GM19238 (cell line): Measurements from ENCODE around the gene KIAA1671.
A peak's percentile ranks its signal among the peaks of the same experiment; 100 is the strongest.

ENCODE experiments used
- DNase-seq: peaks from one replicate; pipeline ENCODE4 v3.0.0; 2011; ENCODE audit warnings: low spot score; ENCODE audit not compliant: insufficient read length

Gene KIAA1671

DNA sequence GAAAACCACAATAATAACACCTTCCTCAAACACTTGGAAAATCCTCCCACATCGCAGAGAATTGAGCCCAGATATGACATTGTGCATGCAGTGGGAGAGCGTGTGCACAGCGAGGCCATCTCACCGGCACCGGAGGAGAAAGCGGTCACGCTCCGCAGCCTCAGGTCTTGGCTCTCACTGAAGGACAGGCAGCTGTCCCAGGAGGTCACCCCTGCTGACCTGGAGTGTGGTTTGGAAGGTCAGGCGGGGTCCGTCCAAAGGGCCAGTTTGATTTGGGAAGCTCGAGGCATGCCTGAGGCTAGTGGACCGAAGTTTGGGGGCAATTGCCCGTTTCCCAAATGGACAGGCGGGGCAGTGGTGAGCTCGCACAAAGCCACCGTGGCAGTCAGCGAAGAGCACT, 86.7 kb downstream of the KIAA1671 start:
- no peak for DNase-seq

GRCh38 chr22:25039754-25040153, 87.2 kb downstream of the KIAA1671 start:
- DNase-seq = no peak

- DNase-seq = no peak
Measured at GRCh38 chr22:25045159-25045558, 92.6 kb downstream of the KIAA1671 start.

- DNase-seq = no peak
Measured at GRCh38 chr22:25048071-25048470, 95.6 kb downstream of the KIAA1671 start.

DNA sequence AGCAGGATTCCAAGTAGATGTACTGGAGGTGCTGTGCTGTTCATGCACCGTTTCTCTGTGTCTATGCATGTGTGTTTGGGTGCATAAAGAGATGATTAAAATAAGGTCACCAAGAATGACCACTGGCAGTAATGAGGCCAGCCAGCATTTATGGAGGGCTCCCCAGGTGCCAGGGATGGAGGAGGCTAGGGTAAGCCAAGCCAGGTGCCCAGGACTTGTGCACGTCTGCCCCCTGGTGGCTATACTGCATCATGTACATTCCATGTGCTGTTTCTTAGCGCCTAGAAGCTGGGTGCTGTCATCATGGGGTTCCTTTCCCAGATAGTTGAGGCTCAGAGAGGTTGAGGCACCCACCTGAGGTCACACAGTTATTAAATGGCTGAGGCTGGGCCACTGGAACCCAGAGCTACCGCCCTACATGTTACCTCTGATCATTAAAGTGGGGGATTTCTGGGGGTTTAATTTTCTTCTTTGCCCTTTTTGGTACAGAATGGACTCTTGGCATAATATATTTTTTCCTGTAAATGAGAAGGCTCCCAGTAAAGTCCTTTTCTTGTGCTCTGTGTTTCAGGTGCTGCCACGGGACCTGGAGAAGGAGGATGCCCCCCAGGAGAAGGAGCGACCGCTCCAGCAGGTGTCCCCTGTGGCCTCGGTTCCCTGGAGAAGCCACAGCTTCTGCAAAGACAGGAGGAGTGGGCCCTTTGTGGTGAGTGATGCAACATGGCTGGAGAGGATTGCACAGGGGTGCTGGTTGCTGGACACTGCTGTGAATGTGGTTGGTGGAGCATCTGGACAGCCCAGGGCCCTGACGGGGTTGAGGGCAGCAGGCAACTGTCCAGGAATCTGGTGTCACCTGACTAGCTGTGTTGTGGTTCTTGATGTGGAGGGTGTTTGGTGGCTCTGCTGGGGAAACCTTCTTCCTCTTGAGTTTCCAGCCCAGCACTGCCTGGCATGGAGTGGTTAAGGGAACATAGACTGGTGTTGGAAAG, 96.4 kb downstream of the KIAA1671 start:
- DNase-seq = peak; percentile 71

DNA sequence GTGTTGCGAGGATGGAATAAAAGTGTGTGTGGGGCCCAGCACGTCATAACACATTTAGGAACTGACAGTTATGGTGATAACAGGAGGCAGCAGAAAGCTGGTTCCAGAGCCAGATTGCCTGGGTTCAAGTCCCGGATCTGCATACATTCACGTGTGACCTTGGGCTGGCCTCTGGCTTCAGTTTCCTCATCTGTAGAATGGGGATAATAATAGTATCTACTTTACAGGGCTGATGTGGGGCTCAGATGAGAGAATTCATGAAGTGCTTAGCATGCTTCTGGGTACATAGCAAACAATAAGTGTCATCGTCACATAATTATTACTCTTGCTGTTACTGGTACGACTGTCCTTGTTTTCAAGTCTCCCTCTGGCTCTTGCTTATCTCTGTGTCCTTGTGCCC, 97.3 kb downstream of the KIAA1671 start:
- no peak for DNase-seq

- no peak for DNase-seq
Measured at GRCh38 chr22:25050566-25050965, 98.0 kb downstream of the KIAA1671 start.

DNA sequence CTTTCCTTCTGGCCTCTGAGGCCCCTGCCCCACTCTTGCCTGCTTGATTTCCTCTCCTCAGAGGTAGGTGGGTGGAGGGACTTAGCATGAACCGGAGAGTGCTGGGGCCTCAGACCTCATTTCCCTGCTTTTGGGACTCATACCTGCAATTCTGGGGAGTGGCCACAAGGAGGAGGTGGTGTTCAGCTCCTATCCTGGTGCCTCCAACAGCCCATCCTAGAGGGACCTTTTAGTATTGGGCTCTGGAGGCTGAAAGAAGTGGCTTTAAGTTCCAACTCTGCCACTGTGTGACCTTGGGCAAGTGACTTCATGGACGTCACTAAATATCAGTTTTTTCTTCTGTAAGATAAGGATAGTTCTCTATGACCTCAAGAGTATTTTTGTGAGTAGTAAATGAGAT, 98.6 kb downstream of the KIAA1671 start:
- DNase-seq = no peak

DNA sequence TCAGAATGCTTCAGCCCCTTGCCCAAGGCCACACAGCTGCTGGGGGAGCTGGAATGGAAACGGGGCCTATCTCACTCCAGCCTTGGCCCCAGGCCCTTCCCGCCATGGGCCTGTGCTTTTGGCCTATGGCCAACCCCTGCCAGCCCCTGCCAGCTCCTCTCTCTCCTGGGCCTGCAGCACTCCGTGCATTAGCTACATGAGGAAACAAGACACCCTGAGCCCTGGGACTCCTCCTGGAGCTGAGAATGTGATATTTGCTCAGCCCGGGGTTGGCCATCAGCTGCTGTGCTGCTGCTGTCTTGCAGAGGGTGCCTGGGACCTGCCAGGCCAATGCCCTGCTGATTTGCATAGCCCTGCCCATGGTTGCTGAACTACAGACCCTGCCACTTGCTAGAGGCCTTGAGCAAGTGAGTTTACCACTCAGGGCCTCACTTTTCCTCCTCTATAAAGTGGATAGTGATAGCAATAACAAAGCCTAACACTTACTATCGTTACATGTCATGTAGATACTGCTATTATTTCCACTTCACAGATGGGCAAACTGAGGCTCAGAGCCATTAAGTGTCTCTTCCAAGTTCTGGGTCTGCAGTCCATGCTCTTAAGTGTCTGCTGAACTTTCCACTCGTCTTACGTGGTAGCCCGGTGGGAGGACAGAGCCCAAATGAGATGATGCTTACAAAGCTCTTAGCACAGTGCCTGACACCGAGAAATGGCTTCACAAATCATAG, 99.6 kb downstream of the KIAA1671 start:
- no peak for DNase-seq

DNA sequence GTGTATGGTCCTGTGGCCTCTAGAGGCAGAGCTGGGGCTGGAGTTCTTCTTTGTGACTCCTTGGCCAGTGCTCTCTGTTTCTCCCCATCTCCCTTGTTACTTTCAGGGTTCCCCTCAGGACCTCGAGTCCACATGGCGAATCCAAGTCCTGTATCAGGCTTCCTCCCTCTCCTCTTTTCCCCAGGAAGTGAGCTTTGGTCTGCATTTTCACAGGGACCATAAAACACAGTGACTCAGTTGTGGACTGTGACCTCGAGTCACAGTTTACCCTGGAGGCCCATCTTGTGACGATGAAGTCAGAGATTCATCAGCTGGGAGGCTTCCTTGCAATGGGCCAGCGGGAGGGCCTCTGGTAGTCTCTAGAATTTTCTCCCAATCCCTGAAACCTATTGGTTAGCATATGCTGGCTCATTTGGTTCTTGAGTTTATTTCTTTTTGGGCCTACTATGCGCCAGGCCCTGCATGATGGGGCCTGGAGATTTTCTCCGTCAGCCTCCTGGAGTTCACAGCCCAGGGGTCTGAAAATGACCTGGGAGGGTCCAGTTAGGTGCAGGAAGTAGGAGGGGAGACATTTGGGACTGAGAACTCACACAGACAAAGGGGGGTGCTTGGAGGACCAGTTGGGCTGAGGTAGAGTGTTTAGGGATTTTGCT, 100.8 kb downstream of the KIAA1671 start:
- no peak for DNase-seq

- no peak for DNase-seq
Measured at GRCh38 chr22:25054943-25055511, 102.5 kb downstream of the KIAA1671 start.

- DNase-seq = no peak
Measured at GRCh38 chr22:25057013-25057881, 104.7 kb downstream of the KIAA1671 start.

DNA sequence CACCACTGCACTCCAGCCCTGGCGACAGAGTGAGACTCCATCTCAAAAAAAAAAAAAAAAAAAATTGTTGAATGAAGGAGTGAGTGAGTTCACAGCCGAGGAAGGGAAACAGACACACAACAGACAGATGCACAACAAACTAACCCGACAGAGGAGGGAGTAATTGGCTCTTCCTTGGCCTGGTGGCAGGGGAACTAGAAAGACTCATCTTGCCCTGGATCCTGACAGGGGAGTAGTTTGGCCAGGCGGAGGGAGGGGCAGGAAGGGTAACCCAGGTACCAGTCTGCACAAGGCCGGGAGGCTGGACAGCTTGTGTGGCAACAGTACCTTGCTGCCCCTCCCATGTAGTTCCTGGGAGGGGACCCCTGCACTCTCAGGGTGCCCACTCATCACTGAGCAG, 106.9 kb downstream of the KIAA1671 start:
- no peak for DNase-seq

GRCh38 chr22:25060522-25061071, 108.1 kb downstream of the KIAA1671 start:
- DNase-seq = no peak

DNA sequence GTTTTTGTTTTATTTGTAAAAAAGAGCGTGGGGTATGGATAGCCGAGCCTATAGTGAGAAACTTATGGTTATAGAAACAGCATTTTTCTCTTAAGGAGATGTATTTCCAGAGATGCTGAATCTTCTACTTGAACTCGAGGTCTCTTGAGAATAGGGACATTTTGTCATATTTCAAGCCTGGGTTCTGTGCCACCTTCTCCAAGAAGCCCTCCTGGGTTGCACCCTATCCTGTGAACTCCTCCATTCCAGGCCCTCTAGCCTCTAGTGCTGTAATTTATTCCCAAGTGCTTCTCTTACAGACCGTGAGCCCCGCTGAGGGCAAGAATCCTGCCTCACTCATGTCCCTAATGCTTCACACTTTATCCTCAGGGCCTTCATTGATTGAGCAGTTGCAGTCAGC, 108.6 kb downstream of the KIAA1671 start:
- DNase-seq = no peak

- DNase-seq = no peak
Measured at GRCh38 chr22:25061605-25062376, 109.3 kb downstream of the KIAA1671 start.

DNA sequence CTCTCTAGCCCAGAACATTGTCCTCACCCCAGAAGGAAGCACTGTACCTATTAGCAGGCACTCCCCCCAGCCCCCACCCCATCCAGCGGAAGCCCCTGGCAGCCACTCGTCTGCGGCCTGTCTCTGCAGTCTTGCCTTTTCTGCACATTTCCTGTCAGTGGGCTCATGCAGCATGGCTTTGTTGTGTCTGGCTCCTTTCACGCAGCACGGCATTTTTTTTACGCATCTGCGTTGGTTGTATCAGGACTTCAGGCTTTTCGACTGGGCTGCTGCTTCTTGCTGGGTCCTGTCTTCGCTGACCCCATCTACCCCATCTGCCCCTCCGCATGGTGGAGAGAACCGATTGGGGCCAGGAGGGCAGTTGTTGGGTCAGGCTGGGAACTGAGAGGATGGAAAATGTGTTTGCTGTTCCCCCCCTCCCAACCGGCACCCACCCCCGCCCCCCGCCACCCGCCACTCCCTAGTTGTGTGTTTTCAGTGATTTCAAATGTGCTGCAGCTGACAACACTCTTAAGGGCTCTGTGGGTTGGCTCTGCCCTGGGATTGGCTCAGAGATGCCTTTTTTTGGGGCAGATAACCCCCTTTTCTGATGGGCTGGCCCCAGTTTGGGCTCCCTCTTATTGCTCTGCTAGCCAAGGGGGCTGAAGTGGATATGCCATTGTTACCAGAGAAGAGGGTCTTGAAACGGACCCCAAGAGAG, 110.0 kb downstream of the KIAA1671 start:
- no peak for DNase-seq

- DNase-seq = no peak
Measured at GRCh38 chr22:25064894-25065560, 112.5 kb downstream of the KIAA1671 start.
